NT2/D1 (cell line): ENCODE measurements around the gene BLM.

Experiments
- SUZ12 ChIP-seq: IDR thresholded peaks from 2 replicates; pipeline ENCODE4 v1.6.1; 2011; ENCODE audit not compliant: insufficient read length, insufficient read depth; ENCODE audit errors: extremely low read depth
- YY1 ChIP-seq: IDR thresholded peaks from 2 replicates; pipeline ENCODE4 v1.6.1; 2011; ENCODE audit not compliant: insufficient read length, insufficient read depth

- TF ChIP-seq SUZ12 = no peak
- no peak for TF ChIP-seq YY1
These were observed 7.9 kb upstream of the BLM start for GRCh38 chr15:90709278-90709677.
